NT2/D1 (cell line): ENCODE measurements around the gene ZNF665.

Source experiments
- DNase-seq: peaks from one replicate; pipeline ENCODE4 v3.0.0-alpha.2; 2011; ENCODE audit warnings: low read depth, low spot score
- H3K27me3 ChIP-seq: 2 replicates; pipeline ENCODE4 v1.6.0; 2011; ENCODE audit warnings: mild to moderate bottlenecking; ENCODE audit not compliant: insufficient read length, insufficient read depth
- H3K36me3 ChIP-seq: 2 replicates; pipeline ENCODE4 v1.6.1; 2011; ENCODE audit warnings: mild to moderate bottlenecking, low read length, mixed read lengths; ENCODE audit not compliant: insufficient read depth, insufficient read length
- H3K4me1 ChIP-seq: 2 replicates; pipeline ENCODE4 v1.5.1; 2011; ENCODE audit not compliant: insufficient read depth, insufficient read length
- H3K4me3 ChIP-seq: 2 replicates; pipeline ENCODE4 v1.5.1; 2011; ENCODE audit warnings: low read depth; ENCODE audit not compliant: insufficient read length
- H3K9ac ChIP-seq: 2 replicates; pipeline ENCODE4 v1.6.0; 2011; ENCODE audit warnings: low read depth; ENCODE audit not compliant: insufficient read length
- H3K9me3 ChIP-seq: 2 replicates; pipeline ENCODE4 v1.5.1; 2011; ENCODE audit warnings: mild to moderate bottlenecking, low read length; ENCODE audit not compliant: insufficient read depth
- SUZ12 ChIP-seq: IDR thresholded peaks from 2 replicates; pipeline ENCODE4 v1.6.1; 2011; ENCODE audit not compliant: insufficient read length, insufficient read depth; ENCODE audit errors: extremely low read depth
- YY1 ChIP-seq: IDR thresholded peaks from 2 replicates; pipeline ENCODE4 v1.6.1; 2011; ENCODE audit not compliant: insufficient read length, insufficient read depth
- ZNF274 ChIP-seq: IDR thresholded peaks from 2 replicates; pipeline ENCODE4 v1.6.1; 2011; ENCODE audit warnings: mild to moderate bottlenecking, low read depth, low read length

The ZNF665 gene

DNA sequence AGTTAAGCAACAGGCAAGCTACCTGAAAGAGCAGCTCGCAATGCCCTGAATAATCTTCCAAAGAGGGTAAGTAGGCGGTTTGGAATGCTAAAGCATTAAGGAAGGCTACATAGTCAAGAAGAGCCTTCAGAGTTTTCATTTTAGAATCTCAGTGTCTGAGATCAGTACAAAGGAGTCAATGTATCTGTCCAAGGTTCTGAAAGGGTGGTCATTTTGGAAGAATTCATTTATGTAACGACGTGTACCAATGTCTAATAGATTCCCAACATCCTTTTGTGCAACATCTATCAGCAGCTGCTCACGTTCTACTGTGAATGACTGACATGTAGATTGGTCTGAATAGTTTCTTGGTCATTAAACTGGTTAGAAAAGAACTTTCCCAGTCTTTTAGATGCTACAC, 15.2 kb downstream of the ZNF665 start:
- Histone ChIP-seq H3K4me1 (no peaks in the 10 kb centered on the region), H3K36me3 (peaks cover 35% of the 10 kb centered on the region), H3K9me3 (peaks cover 21% of the 10 kb centered on the region; the same call in 1 of the 2 replicates), H3K9ac (no peak overlapping the region), H3K27me3 (no peaks in the 10 kb centered on the region), H3K4me3 (no peak overlapping the region)
- TF ChIP-seq ZNF274 (no peak), YY1 (no peak), SUZ12 (no peak)
- no peak for DNase-seq

DNA sequence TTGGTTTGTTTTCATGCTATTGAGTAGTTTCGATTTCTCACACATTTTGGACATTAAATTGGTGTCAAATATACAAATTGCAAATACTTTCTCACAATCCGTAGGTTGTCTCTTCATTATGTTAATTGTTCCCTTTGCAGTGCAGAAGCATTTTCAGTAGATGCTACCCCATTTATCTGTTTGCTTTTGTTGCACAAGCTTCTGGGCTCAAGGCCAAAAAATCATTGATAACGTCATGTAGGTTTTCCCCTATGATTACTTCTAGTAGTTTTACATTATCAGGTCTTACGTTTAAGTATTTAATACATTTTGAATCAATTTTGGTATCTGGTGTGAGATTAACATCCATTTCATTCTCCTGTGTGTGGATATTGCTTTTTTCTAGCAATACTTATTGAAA, 20.3 kb downstream of the ZNF665 start:
- TF ChIP-seq ZNF274 (no peak), SUZ12 (no peak), YY1 (no peak)
- H3K9me3 ChIP-seq: peaks cover 19% of the 10 kb centered on the region
- no peak overlapping the region for H3K4me3 ChIP-seq
- H3K27me3 ChIP-seq: no peaks in the 10 kb centered on the region
- peaks cover 21% of the 10 kb centered on the region for H3K36me3 ChIP-seq
- H3K9ac ChIP-seq: no peak overlapping the region
- H3K4me1 ChIP-seq: no peaks in the 10 kb centered on the region
- DNase-seq: no peak

GRCh38 chr19:53165691-53166091, 27.5 kb downstream of the ZNF665 start:
- peaks cover 17% of the 10 kb centered on the region for H3K36me3 ChIP-seq
- H3K9ac ChIP-seq: no peak overlapping the region
- no peak for DNase-seq
- peaks cover 45% of the 10 kb centered on the region for H3K9me3 ChIP-seq
- no peaks in the 10 kb centered on the region for H3K4me1 ChIP-seq
- no peak overlapping the region for H3K4me3 ChIP-seq
- peak; percentile 89 for TF ChIP-seq ZNF274
- no peak for TF ChIP-seq YY1
- H3K27me3 ChIP-seq: no peaks in the 10 kb centered on the region

DNA sequence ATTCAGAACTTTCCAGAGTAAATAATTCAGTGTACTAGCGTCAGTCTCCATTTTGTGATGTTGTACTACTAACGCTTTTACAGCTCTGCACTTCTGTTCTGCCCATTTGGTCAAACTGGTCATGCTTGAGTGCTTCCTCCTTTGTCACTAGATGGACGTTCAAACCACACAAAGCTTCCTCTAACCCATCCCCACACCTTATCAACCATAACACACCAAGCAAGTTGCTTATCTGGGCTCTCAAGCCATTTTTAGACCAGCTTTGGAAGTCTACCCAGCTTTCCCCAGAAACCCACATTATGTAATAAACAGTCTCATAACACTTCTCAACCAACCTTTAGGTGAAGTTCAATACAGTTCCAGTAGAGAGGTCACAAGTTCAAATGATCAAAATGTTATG, 32.0 kb downstream of the ZNF665 start:
- Histone ChIP-seq H3K36me3 (peaks cover 25% of the 10 kb centered on the region), H3K9me3 (peaks cover 32% of the 10 kb centered on the region), H3K27me3 (no peaks in the 10 kb centered on the region), H3K9ac (no peak overlapping the region), H3K4me1 (no peaks in the 10 kb centered on the region), H3K4me3 (no peak overlapping the region)
- TF ChIP-seq ZNF274 (no peak), YY1 (no peak), SUZ12 (no peak)
- no peak for DNase-seq

DNA sequence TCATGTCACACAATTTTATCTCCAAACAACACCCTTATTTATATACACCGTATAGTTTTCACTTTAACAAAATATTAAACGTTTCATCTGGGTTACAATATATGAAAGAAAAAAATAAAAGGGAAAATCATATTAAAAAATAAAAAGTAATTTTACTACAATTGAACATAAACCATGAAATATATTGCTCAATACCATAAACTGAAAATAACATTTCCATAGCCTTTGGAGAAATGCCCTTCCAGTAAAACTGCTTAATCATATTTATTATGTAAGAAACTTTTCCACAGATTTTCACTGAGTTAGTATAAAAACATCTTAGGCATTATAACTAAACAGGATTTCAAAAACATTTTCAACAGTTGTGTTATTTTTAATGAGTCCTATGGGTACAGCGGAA, 32.8 kb downstream of the ZNF665 start:
- peaks cover 24% of the 10 kb centered on the region for H3K9me3 ChIP-seq
- H3K4me1 ChIP-seq: no peaks in the 10 kb centered on the region
- no peak for DNase-seq
- H3K27me3 ChIP-seq: no peaks in the 10 kb centered on the region
- no peak overlapping the region for H3K9ac ChIP-seq
- peaks cover 21% of the 10 kb centered on the region for H3K36me3 ChIP-seq
- no peak for TF ChIP-seq YY1
- H3K4me3 ChIP-seq: no peak overlapping the region

DNA sequence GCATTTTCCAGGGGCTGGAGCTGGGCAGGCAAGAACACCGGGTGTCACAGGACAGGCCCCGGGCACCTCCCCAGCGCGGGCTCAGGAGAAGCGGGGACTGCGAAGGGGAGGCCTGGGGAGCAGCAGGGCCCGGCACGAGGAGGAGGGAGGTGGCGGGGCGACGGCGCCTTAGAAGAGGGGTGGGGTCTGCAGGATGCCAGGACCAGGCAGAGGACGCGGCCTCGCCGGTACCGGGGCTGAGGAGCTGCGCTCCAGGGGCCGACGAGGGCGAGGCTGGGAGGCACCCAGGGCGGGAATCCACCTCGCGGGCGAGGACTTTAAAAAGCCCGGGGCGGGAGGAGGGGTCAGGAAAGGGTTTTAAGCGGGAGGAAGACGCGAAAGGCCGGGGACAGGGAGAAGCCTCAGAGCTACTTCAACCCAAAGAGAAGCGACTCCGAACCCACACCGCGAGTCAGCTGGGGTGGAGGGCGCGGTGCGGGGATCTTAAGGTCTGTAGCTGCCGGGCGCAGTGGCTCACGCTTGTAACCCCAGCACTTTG, 35.0 kb downstream of the ZNF665 start:
- TF ChIP-seq YY1: no peak
- no peak for TF ChIP-seq SUZ12
- TF ChIP-seq ZNF274: no peak
- peaks cover 5% of the 10 kb centered on the region for H3K9me3 ChIP-seq
- no peaks in the 10 kb centered on the region for H3K27me3 ChIP-seq
- H3K4me3 ChIP-seq: peak overlapping the region; percentile 54
- H3K9ac ChIP-seq: peak overlapping the region; percentile 72
- no peaks in the 10 kb centered on the region for H3K4me1 ChIP-seq
- DNase-seq: peak; percentile 6
- peaks cover 30% of the 10 kb centered on the region for H3K36me3 ChIP-seq

- DNase-seq: peak; percentile 5
- peak overlapping the region; percentile 54 for H3K4me3 ChIP-seq
- TF ChIP-seq YY1: no peak
- peak overlapping the region; percentile 72 for H3K9ac ChIP-seq
- no peaks in the 10 kb centered on the region for H3K27me3 ChIP-seq
- H3K36me3 ChIP-seq: peaks cover 34% of the 10 kb centered on the region
- H3K4me1 ChIP-seq: no peaks in the 10 kb centered on the region
- H3K9me3 ChIP-seq: peaks cover 5% of the 10 kb centered on the region
These were observed 35.5 kb downstream of the ZNF665 start for GRCh38 chr19:53157626-53158025.

DNA sequence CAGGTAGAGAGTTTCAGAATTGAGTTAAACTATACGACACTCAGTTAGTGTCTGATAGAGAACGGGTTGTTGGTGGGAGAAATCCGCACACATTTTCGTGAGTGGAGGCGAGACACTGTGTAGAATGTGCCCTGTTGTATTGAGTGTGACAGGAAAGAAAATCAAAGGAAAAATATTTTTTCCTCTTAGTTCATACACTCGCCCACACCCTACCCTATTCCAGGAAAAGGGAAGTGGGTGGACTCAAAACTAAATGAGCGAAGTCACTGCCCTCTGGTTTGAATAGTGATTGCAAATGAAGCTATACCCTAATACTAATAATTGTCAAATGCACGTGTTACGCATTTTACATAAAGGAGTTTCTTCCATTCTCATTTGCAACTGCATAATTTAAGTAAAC, 36.3 kb downstream of the ZNF665 start:
- no peaks in the 10 kb centered on the region for H3K27me3 ChIP-seq
- H3K36me3 ChIP-seq: peaks cover 37% of the 10 kb centered on the region
- H3K4me1 ChIP-seq: no peaks in the 10 kb centered on the region
- H3K9ac ChIP-seq: no peak overlapping the region
- H3K4me3 ChIP-seq: no peak overlapping the region
- H3K9me3 ChIP-seq: peaks cover 5% of the 10 kb centered on the region
- TF ChIP-seq ZNF274: no peak
- no peak for TF ChIP-seq SUZ12
- TF ChIP-seq YY1: no peak
- DNase-seq: no peak
